Vagina (tissue), 2 donors: ENCODE data around the gene OR1M1. TPM values are rescaled to one million over a fixed set of nuclear protein-coding genes. Genes with fewer than 3 reads are reported as not detected.

Experiments
- DNase-seq, 2 donors: peaks; one replicate each; pipeline ENCODE4 v3.0.0-alpha.2; 2017; ENCODE audit errors: extremely low spot score in 2 of 2
- H3K27ac ChIP-seq: fragments of 200-600 bp; sonication (generic); one replicate; pipeline ENCODE4 v1.5.1; 2019
- H3K27me3 ChIP-seq: fragments of 200-600 bp; sonication (generic); one replicate; pipeline ENCODE4 v1.5.1; 2019
- H3K36me3 ChIP-seq, 2 donors: fragments of 200-600 bp; sonication (generic); one replicate each; pipeline ENCODE4 v1.5.1; 2017 to 2019
- H3K4me1 ChIP-seq: fragments of 200-600 bp; sonication (generic); one replicate; pipeline ENCODE4 v1.5.1; 2019
- H3K4me3 ChIP-seq, 2 donors: fragments of 200-600 bp; sonication (generic); 1 replicate in 1 of 2; 2 replicates in 1 of 2; pipeline ENCODE4 v1.5.1; 2016 to 2019
- H3K9me3 ChIP-seq: fragments of 200-600 bp; sonication (generic); one replicate; pipeline ENCODE4 v1.5.1; 2019
- CTCF ChIP-seq, 3 experiments: fragments of 450-650 bp in 2 of 3; fragments of 200-600 bp in 1 of 3; sonication (generic) in 1 of 3; IDR thresholded peaks; one replicate each; pipeline ENCODE4 v1.5.1; 2017 to 2019; ENCODE audit warnings: antibody characterized with exemption in 3 of 3, mild to moderate bottlenecking in 2 of 3, moderate library complexity in 2 of 3
- POLR2A ChIP-seq, 2 donors: fragments of 450-650 bp; IDR thresholded peaks; one replicate each; pipeline ENCODE4 v1.6.1; 2017; ENCODE audit warnings: antibody characterized with exemption in 2 of 2, mild to moderate bottlenecking in 2 of 2, moderate library complexity in 2 of 2
- POLR2AphosphoS5 ChIP-seq, 2 donors: sonication (generic); formaldehyde crosslinking; IDR thresholded peaks; one replicate each; pipeline ENCODE4 v1.9.0; 2017; ENCODE audit warnings: antibody characterized with exemption in 2 of 2, mild to moderate bottlenecking in 2 of 2, low read depth in 1 of 2; ENCODE audit not compliant: insufficient read depth in 1 of 2
- intact Hi-C: fragments of 100-400 bp; cut with DNase I; formaldehyde crosslinking; loops from one replicate; pipeline ENCODE4 v1.15.1; 2023
- total RNA-seq: library from RNA; depleted of rRNA; stranded (reverse); fragments of >200 nt; gene quantifications from one replicate; pipeline ENCODE4 v1.2.3, GENCODE V29; 2016

The OR1M1 gene
- total RNA-seq, 1 donor from 2014 or later, result not detected

GRCh38 chr19:9115307-9115813 lies 28.5 kb downstream of the OR1M1 start, which contains the start of gene OR7G1:
OR7G1 (minus strand) TSS chr19:9115763; CDS start chr19:9115763, 0 bp downstream.
- no peak for TF ChIP-seq POLR2AphosphoS5 (IDR thresholded peaks at IDR 0.05; ENCODE audit: insufficient read depth in 1 of 2, low read depth in 1 of 2)
- TF ChIP-seq POLR2A (IDR thresholded peaks at IDR 0.05), result no peak
- no peak for TF ChIP-seq CTCF (IDR thresholded peaks at IDR 0.05)
- no peaks in the 10 kb centered on the region for H3K4me1 ChIP-seq
- intact Hi-C loops, result loop anchor here (5.0 kb wide), 1 partner anchor 1938 kb away; no protein-coding TSS in a partner anchor
- H3K9me3 ChIP-seq, result no peaks in the 10 kb centered on the region
- H3K4me3 ChIP-seq, result no peak within 1 kb of the TSS
- no peaks in the 10 kb centered on the region for H3K27me3 ChIP-seq
- no peak for DNase-seq
- no peak within 1 kb of the TSS for H3K27ac ChIP-seq
- no peaks in the 10 kb centered on the region for H3K36me3 ChIP-seq

GRCh38 chr19:9116547-9116946 lies 29.7 kb downstream of the OR1M1 start:
- H3K9me3 ChIP-seq, result no peaks in the 10 kb centered on the region
- H3K36me3 ChIP-seq, result no peaks in the 10 kb centered on the region
- no peaks in the 10 kb centered on the region for H3K4me1 ChIP-seq
- H3K27ac ChIP-seq, result no peak overlapping the region
- H3K4me3 ChIP-seq, result no peak overlapping the region
- no peak for DNase-seq
- H3K27me3 ChIP-seq, result no peaks in the 10 kb centered on the region
- no peak for TF ChIP-seq POLR2A (IDR thresholded peaks at IDR 0.05)
- TF ChIP-seq POLR2AphosphoS5 (IDR thresholded peaks at IDR 0.05; ENCODE audit: insufficient read depth in 1 of 2, low read depth in 1 of 2), result no peak
- no peak for TF ChIP-seq CTCF (IDR thresholded peaks at IDR 0.05)
- intact Hi-C loops, result loop anchor here (5.0 kb wide), 1 partner anchor 1939 kb away; no protein-coding TSS in a partner anchor

- Histone ChIP-seq H3K9me3 (no peaks in the 10 kb centered on the region), H3K4me1 (no peaks in the 10 kb centered on the region), H3K4me3 (no peak within 1 kb of the TSS), H3K36me3 (no peaks in the 10 kb centered on the region), H3K27me3 (no peaks in the 10 kb centered on the region), H3K27ac (no peak within 1 kb of the TSS)
- TF ChIP-seq CTCF (IDR thresholded peaks at IDR 0.05), result no peak
- no peak for TF ChIP-seq POLR2A (IDR thresholded peaks at IDR 0.05)
- DNase-seq, result no peak
- intact Hi-C loops, result no loop called here
These were observed 40.1 kb downstream of the OR1M1 start, which contains the start of gene OR7G3 for GRCh38 chr19:9126900-9127405. OR7G3 (minus strand) TSS chr19:9126950; CDS start chr19:9126950, 0 bp downstream.

GRCh38 chr19:9128171-9128570 lies 41.3 kb downstream of the OR1M1 start:
- no peak for DNase-seq
- no peaks in the 10 kb centered on the region for H3K9me3 ChIP-seq
- intact Hi-C loops, result no loop called here
- H3K27ac ChIP-seq, result no peak overlapping the region
- H3K27me3 ChIP-seq, result no peaks in the 10 kb centered on the region
- TF ChIP-seq POLR2AphosphoS5 (IDR thresholded peaks at IDR 0.05; ENCODE audit: insufficient read depth in 1 of 2, low read depth in 1 of 2) (no peak), POLR2A (IDR thresholded peaks at IDR 0.05) (no peak), CTCF (IDR thresholded peaks at IDR 0.05) (no peak)
- H3K4me1 ChIP-seq, result no peaks in the 10 kb centered on the region
- H3K36me3 ChIP-seq, result no peaks in the 10 kb centered on the region
- H3K4me3 ChIP-seq, result no peak overlapping the region

- no peak overlapping the region for H3K27ac ChIP-seq
- H3K27me3 ChIP-seq, result no peaks in the 10 kb centered on the region
- no peak for DNase-seq
- no peak for TF ChIP-seq POLR2A (IDR thresholded peaks at IDR 0.05)
- no peak for TF ChIP-seq POLR2AphosphoS5 (IDR thresholded peaks at IDR 0.05; ENCODE audit: insufficient read depth in 1 of 2, low read depth in 1 of 2)
- no peak for TF ChIP-seq CTCF (IDR thresholded peaks at IDR 0.05)
- no peak overlapping the region for H3K4me3 ChIP-seq
- intact Hi-C loops, result no loop called here
- no peaks in the 10 kb centered on the region for H3K9me3 ChIP-seq
- H3K4me1 ChIP-seq, result no peaks in the 10 kb centered on the region
- no peaks in the 10 kb centered on the region for H3K36me3 ChIP-seq
These were observed 44.1 kb downstream of the OR1M1 start for GRCh38 chr19:9130965-9131364.
